Uterus (tissue), 2 donors: ENCODE data around the gene SPPL2C.

Experiments used
- CTCF ChIP-seq, 4 experiments: fragments of 200-600 bp in 2 of 4; fragments of 450-650 bp in 2 of 4; sonication (generic) in 2 of 4; IDR thresholded peaks; one replicate each; pipeline ENCODE4 v1.5.1; 2016 to 2019; ENCODE audit warnings: antibody characterized with exemption in 4 of 4, mild to moderate bottlenecking in 2 of 4, moderate library complexity in 1 of 4
- POLR2A ChIP-seq, 2 donors: fragments of 450-650 bp; IDR thresholded peaks; one replicate each; pipeline ENCODE4 v1.6.1; 2016; ENCODE audit warnings: antibody characterized with exemption in 2 of 2, mild to moderate bottlenecking in 1 of 2, moderate library complexity in 1 of 2

- no peak for TF ChIP-seq CTCF (IDR thresholded peaks at IDR 0.05)
- TF ChIP-seq POLR2A (IDR thresholded peaks at IDR 0.05), result no peak
These were observed 43.3 kb upstream of the SPPL2C start for GRCh38 chr17:45801421-45801820.
